Stimulated activated CD8-positive, alpha-beta memory T cell treated with anti-CD3 and anti-CD28 coated beads, Interleukin-4, amount 100 ng/mL, for 1 hour (primary cell): ENCODE data around the gene KRTAP11-1.

Experiments used
- DNase-seq, 2 donors: peaks; one replicate each; pipeline ENCODE4 v3.0.0-alpha.2; 2020; ENCODE audit warnings: low read depth in 2 of 2, low spot score in 1 of 2

KRTAP11-1 gene, protein sequence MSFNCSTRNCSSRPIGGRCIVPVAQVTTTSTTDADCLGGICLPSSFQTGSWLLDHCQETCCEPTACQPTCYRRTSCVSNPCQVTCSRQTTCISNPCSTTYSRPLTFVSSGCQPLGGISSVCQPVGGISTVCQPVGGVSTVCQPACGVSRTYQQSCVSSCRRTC

DNA sequence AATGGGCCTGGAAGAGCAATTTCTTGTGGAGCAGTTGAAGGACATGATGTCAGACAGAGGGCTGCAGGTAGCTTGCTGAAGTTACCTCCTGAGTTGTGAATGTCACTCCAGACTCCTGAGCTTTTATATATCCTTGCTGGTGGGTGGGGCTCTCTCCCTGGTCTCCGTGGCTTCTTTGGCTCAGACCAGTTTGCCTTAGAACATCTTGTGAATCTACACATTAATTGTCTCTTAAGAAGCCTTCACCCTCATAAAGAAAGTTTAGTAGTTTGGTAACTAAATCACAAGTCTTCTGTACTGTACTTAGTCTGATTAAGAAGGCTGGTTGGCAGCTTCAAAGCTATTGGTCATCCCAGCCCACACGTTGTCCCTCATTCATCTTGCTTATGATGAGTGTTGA lies at the start of gene KRTAP11-1:
Gene KRTAP11-1 (minus strand): TSS at position 101 of the 400 bp plus-strand sequence. CDS start 56 bp downstream, at position 45.
- DNase-seq = no peak

- DNase-seq = no peak
Observed at GRCh38 chr21:30924146-30924700, 42.8 kb upstream of the KRTAP11-1 start.

DNA sequence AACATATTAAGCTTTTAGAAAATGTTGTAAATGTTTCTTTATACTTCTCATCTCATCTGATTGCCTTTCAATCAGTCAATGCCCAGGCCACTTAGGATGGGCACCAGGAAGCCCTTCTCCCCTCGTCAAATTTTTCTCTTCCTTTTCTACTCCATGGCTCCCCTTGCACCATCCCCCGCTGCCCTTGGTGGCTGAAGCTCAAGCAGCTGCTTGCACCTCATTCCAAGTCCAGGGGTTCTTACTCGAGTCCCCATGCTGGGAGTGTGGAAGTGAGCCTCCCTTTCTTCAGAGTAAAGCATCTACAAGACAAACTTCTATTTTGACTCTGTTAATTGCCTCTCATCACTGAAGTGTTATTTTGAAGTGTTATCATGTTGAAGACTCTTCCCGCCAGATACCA lies 39.7 kb upstream of the KRTAP11-1 start:
- DNase-seq = no peak

DNA sequence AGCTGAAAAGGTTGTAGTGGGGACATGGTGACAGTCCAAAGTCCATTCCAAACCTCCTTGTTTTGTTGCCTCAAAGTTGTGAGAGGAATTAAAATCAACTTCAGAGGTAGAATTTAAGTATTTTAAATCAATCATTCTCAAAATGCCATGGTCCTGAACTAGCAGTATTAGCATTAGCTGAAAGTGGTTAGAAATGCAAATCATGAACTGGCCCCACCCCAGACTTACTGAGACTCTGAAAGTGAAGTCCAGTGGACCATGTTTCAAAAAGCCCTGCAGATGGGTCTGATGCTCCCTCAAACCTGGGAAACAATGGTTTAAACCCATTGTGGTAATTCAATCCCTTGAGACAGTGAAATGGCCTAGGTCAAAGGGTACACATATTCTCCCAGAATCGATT lies 36.2 kb upstream of the KRTAP11-1 start:
- DNase-seq = no peak

DNA sequence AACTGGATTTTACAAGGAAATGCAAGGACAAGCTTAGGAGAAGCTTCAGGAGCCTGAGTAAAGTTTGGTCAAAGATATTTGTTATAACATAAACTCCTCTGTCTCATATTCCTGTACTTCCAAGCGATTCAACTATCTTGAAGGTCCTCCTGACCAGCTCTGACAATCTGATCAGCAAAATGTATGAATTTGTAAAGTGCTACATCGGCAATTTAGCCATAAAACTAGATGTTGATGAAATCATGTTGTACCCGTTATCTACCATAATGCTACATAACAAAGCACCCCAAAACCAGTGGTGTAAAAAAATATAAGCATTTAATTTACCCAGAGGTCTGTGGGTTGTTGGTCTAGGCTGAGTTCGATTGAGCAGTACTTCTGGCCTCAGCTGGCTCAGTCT lies 19.5 kb upstream of the KRTAP11-1 start:
- no peak for DNase-seq

GRCh38 chr21:30882866-30883597 lies 1.7 kb upstream of the KRTAP11-1 start:
- DNase-seq = no peak

DNA sequence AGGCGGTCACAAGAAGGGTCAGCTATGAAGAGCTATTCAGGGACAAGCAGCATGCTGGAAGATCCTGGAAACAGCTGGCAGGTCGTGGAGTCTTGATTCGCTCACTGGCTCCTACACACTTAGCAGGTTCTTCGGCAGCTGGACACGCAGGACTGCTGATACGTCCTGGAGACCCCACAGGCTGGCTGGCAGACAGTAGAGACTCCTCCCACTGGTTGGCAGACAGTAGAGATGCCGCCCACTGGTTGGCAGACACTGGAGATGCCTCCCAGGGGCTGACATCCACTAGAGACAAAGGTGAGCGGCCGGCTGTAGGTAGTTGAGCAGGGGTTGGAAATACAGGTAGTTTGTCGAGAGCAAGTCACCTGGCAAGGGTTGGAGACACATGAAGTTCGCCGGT lies 466 bp downstream of the KRTAP11-1 start:
- DNase-seq = no peak

DNA sequence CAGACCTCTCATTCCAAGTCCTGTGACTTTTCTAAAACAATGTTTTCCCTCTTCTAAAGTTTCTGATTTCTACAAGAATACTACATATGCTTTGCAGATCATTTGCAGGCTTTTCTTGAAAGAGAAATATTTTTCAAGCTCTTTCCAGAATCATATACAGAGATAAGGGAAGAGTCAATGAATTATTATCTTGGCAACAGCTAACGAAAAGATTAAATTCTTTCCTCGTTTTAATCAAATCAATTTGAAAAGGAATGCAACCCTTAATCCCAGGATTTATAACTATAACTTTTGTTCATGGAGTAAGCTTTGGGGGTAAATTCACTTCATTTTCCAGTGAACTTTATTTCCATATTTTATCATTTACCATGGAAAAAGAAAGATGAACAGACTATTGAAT lies 6.9 kb downstream of the KRTAP11-1 start:
- DNase-seq = no peak

DNA sequence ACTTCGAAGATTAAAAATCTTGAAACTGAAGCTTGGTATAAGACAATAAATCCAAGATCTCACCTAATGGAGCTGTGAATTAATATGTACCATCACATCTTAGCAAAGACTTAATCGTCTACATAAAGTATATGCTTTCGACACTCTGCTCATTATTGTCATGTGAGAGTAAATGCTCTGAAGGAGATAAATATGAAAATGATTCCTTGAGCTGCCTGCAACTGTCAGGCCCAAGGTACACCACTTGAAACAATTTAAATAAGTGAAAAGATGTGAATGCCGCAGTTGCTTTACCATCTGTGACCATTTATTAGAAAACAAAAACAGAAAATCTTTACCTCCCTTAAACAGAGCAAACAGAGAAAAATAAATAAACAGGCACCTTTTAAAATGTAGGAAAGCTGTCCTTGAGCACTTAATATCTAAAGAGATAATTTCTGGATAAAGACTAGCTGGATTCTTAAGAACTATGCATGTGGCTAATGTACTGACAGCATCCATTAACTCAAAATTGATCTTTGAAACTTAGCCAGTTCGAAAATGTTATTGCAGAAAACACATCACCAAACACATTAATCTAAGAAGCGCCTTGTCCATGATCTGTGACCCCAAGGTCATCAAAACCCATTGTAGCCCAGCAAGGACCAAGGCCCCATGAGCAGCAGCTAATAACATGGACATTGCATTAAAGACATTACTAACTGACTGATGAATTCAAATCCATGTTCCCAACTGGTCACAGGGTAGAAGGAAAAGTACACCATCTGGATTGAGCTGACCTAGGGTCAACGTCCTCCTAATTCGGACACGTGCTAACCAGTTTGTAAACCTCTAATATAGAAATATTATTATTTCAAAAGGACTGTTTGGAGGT lies 33.5 kb downstream of the KRTAP11-1 start:
- no peak for DNase-seq

DNA sequence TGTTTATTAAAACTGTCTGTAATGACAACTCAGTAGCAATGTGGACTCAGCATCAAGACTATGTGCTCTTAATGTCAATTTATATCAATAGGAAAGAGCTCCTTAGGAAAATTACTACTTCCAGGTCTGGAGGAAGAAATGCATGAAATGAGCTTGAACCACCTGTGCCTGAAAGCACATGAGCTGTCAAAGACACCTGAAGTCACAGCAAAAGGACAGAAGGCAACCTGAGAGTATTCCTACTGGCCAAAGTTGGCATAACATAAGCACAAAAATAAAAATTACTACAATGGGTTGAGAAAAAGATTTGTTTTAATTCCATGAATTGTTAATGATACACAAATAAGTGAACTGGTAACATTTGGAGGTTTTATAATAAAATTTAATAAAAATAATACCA lies 38.4 kb downstream of the KRTAP11-1 start:
- no peak for DNase-seq

DNA sequence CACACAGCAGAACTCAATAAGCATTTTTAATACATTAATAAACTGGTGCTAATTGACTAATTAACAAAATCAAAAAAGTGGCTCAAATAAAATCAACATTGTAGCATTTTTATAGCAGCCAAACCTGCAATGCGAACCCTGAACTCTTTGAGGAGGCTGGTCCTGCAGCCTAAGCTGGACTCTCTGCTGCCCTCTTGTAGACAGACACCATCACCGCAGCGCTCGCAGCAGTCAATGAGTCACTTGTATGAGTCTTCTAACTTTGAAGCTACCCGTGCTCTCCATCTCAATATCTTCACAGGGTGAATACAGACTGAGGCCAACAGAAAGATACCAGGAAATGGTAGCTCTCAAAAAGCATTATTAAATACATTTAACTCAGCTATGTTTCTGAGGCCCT lies 42.1 kb downstream of the KRTAP11-1 start:
- no peak for DNase-seq

- DNase-seq = no peak
Observed at GRCh38 chr21:30838536-30838935, 42.8 kb downstream of the KRTAP11-1 start.

DNA sequence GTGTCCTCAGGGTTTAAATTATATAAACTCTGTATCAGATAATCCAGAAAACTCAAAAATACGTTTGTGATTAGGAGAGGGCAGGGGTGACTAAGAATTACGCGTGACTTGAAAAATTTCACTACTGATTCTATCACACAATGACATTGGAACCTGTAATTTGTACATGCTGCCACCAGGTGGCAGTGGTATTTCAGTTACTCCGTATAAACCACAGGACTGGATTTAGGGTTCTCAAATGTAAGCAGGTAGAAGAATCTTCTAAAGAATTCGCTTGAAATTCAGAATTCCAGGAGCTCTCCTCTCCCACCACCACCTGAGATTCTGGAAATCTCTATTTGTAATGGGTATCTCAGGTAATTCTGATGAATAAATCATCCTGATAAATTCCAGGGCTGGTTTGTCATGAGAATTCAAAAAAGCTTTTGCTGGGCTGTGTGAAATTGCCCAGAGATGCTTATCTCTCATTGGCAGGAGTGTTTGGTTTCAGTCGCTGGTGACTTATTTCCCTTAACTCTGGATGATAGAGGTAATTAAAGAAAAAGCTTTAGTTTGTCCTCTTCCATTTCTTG lies 50.1 kb downstream of the KRTAP11-1 start:
- no peak for DNase-seq
